ENCODE results near the gene RAPGEF4.

GRCh38 chr2:172997031-172997430 lies 261.4 kb downstream of the RAPGEF4 start:
- TF ChIP-seq POLR2A (IDR thresholded peaks at IDR 0.05) (no peak), CTCF (IDR thresholded peaks at IDR 0.05) (no peak)
